IMR-90 (cell line): ENCODE results near the gene ZNF268. TPM values are rescaled to one million over a fixed set of nuclear protein-coding genes. Genes with fewer than 3 reads are reported as not detected.

Source experiments
- ATAC-seq: fragments of 200-7000 bp; cut with Tn5 transposase; 2 replicates; pipeline ENCODE4 v1.9.1; 2020; ENCODE audit warnings: low read depth, mild to moderate bottlenecking, moderate library complexity
- BruUV-seq: library from RNA; stranded (reverse); fragments of 400-500 nt; replicated peaks from 2 replicates; lab custom pipeline; 2021; lab: Mats Ljungman, UMichigan
- CTCF ChIA-PET: fragments of 300-600 bp; formaldehyde crosslinking; extraction: SDS; loops from one replicate; lab custom pipeline; 2021; ENCODE audit warnings: antibody characterized with exemption; lab: Yijun Ruan, JAX
- POLR2A ChIA-PET: fragments of 300-600 bp; sonication (Branson Sonifier 250); formaldehyde crosslinking; loops from one replicate; lab custom pipeline; 2022; ENCODE audit warnings: antibody characterized with exemption; ENCODE audit not compliant: unreplicated experiment; lab: Charles Lee
- DNase-seq: peaks from one replicate; pipeline ENCODE4 v3.0.0; 2013
- H2AFZ ChIP-seq: replicated peaks from 2 replicates; pipeline ENCODE3; 2013; ENCODE audit warnings: low read length, mild to moderate bottlenecking; ENCODE audit not compliant: poor library complexity
- H2AK5ac ChIP-seq: 2 replicates; pipeline ENCODE4 v1.6.1; 2013; ENCODE audit warnings: low read depth, low read length, inconsistent platforms
- H2AK9ac ChIP-seq: replicated peaks from 2 replicates; pipeline ENCODE3; 2013; ENCODE audit warnings: mild to moderate bottlenecking, low read depth, low read length, moderate library complexity; ENCODE audit not compliant: poor library complexity
- H2BK120ac ChIP-seq: 2 replicates; pipeline ENCODE4 v1.6.1; 2013; ENCODE audit warnings: low read depth, low read length, inconsistent platforms
- H2BK15ac ChIP-seq: 3 replicates; pipeline ENCODE4 v1.6.1; 2013; ENCODE audit warnings: low read depth, low read length, inconsistent platforms
- H2BK20ac ChIP-seq: 2 replicates; pipeline ENCODE4 v1.6.1; 2013; ENCODE audit warnings: low read depth, mild to moderate bottlenecking, inconsistent platforms, low read length, moderate library complexity
- H2BK5ac ChIP-seq: 2 replicates; pipeline ENCODE4 v1.6.1; 2013; ENCODE audit warnings: mild to moderate bottlenecking, low read depth, low read length, inconsistent platforms; ENCODE audit not compliant: poor library complexity, severe bottlenecking
- H3K14ac ChIP-seq: replicated peaks from 2 replicates; pipeline ENCODE4 v1.6.1; 2013; ENCODE audit warnings: low read depth, low read length, inconsistent platforms
- H3K18ac ChIP-seq: 2 replicates; pipeline ENCODE4 v1.6.1; 2013; ENCODE audit warnings: low read depth, low read length, control low read depth
- H3K23ac ChIP-seq: 2 replicates; pipeline ENCODE4 v1.6.1; 2013; ENCODE audit warnings: low read depth, low read length, inconsistent platforms
- H3K27ac ChIP-seq: 2 replicates; pipeline ENCODE4 v1.5.1; 2013; ENCODE audit warnings: mild to moderate bottlenecking, control low read depth, low read length; ENCODE audit not compliant: insufficient read depth
- H3K27me3 ChIP-seq: 2 replicates; pipeline ENCODE4 v1.6.1; 2013; ENCODE audit warnings: low read length; ENCODE audit not compliant: control insufficient read depth, insufficient read depth
- H3K36me3 ChIP-seq: 2 replicates; pipeline ENCODE4 v1.6.1; 2013; ENCODE audit warnings: low read length, mixed read lengths; ENCODE audit not compliant: control insufficient read depth, insufficient read depth
- H3K4ac ChIP-seq: 2 replicates; pipeline ENCODE4 v1.6.1; 2013; ENCODE audit warnings: low read depth, low read length, inconsistent platforms
- H3K4me1 ChIP-seq: 2 replicates; pipeline ENCODE4 v1.6.1; 2013; ENCODE audit warnings: low read length, mixed read lengths; ENCODE audit not compliant: control insufficient read depth, insufficient read depth
- H3K4me2 ChIP-seq: 2 replicates; pipeline ENCODE4 v1.6.1; 2013; ENCODE audit warnings: low read depth, mild to moderate bottlenecking, control low read depth, low read length, moderate library complexity
- H3K4me3 ChIP-seq: 2 replicates; pipeline ENCODE4 v1.5.1; 2013; ENCODE audit warnings: low read depth, mild to moderate bottlenecking, control low read depth, low read length, moderate library complexity; ENCODE audit not compliant: insufficient read depth
- H3K56ac ChIP-seq: 2 replicates; pipeline ENCODE4 v1.6.1; 2013; ENCODE audit warnings: low read length, inconsistent platforms; ENCODE audit not compliant: insufficient read depth; ENCODE audit errors: extremely low read depth
- H3K79me1 ChIP-seq, 2 experiments: 2 replicates each; pipeline ENCODE4 v1.6.1; 2013; ENCODE audit warnings: low read length in 2 of 2, inconsistent platforms in 1 of 2, low read depth in 1 of 2
- H3K9ac ChIP-seq: 2 replicates; pipeline ENCODE4 v1.6.1; 2013; ENCODE audit warnings: low read depth, low read length, control low read depth
- H3K9me1 ChIP-seq: 2 replicates; pipeline ENCODE4 v1.6.1; 2013; ENCODE audit warnings: low read length, inconsistent platforms; ENCODE audit not compliant: insufficient read depth
- H3K9me3 ChIP-seq: 2 replicates; pipeline ENCODE4 v1.6.1; 2013; ENCODE audit warnings: low read length; ENCODE audit not compliant: control insufficient read depth, insufficient read depth
- H4K20me1 ChIP-seq: 2 replicates; pipeline ENCODE4 v1.6.1; 2013; ENCODE audit warnings: low read length, inconsistent platforms; ENCODE audit not compliant: insufficient read depth
- H4K5ac ChIP-seq: 2 replicates; pipeline ENCODE4 v1.6.1; 2013; ENCODE audit warnings: mild to moderate bottlenecking, low read depth, low read length, control low read depth
- H4K8ac ChIP-seq, 2 experiments: 2 replicates each; pipeline ENCODE4 v1.6.1; 2013; ENCODE audit warnings: low read depth in 2 of 2, low read length in 2 of 2, control low read depth in 1 of 2, inconsistent platforms in 1 of 2
- H4K91ac ChIP-seq: 2 replicates; pipeline ENCODE4 v1.6.1; 2013; ENCODE audit warnings: low read depth, low read length, inconsistent platforms; ENCODE audit not compliant: insufficient read depth
- FOS ChIP-seq: fragments of 150-350 bp; IDR thresholded peaks from 2 replicates; pipeline ENCODE4 v1.6.1; 2016; ENCODE audit warnings: low read depth, low read length
- NFE2L2 ChIP-seq: fragments of 150-350 bp; IDR thresholded peaks from 2 replicates; pipeline ENCODE4 v1.6.1; 2016; ENCODE audit warnings: low read depth, mild to moderate bottlenecking, low read length
- RAD21 ChIP-seq: IDR thresholded peaks from 2 replicates; pipeline ENCODE4 v1.6.1; 2012; ENCODE audit warnings: low read length, improper control_type of control experiment
- WGBS, 2 experiments: methylation state at CpG; one replicate each; pipeline versions ENCODE4 v1.1.5 to v1.1.7; 2013; ENCODE audit warnings: missing lambda C conversion rate in 2 of 2; ENCODE audit not compliant: insufficient read length in 1 of 2; ENCODE audit errors: extremely low coverage in 2 of 2; 5-methylcytosine and 5-hydroxymethylcytosine counted together
- dilution Hi-C: fragments of 300-500 bp; cut with HindIII; formaldehyde crosslinking; loops from one replicate; pipeline ENCODE4 v1.14.3; 2018; ENCODE audit warnings: low sequenced_read_pairs; ENCODE audit not compliant: unreplicated experiment
- in situ Hi-C: fragments of 300-500 bp; cut with MboI; formaldehyde crosslinking; loops from 3 replicates; pipeline ENCODE4 v1.14.3; 2019; ENCODE audit warnings: low sequenced_read_pairs, inconsistent platforms, mixed read lengths
- intact Hi-C: fragments of 100-400 bp; cut with micrococcal nuclease; formaldehyde crosslinking; loops from 2 replicates; pipeline ENCODE4 v1.10.0; 2022
- polyA plus RNA-seq, 3 experiments: library from polyadenylated mRNA; depleted of rRNA; stranded (reverse); fragments of >200 nt; gene quantifications; 2 replicates each; pipeline ENCODE4 v1.2.3, GENCODE V29; 2012; ENCODE audit warnings: low replicate concordance in 1 of 3
- total RNA-seq: library from RNA; depleted of rRNA; stranded (reverse); fragments of >200 nt; gene quantifications from 2 replicates; pipeline ENCODE4 v1.2.3, GENCODE V29; 2012
- TF ChIP-seq, protein P1 (sequence below): fragments of 150-350 bp; IDR thresholded peaks from 2 replicates; pipeline ENCODE4 v1.6.1; 2016; ENCODE audit warnings: low read depth, mild to moderate bottlenecking, low read length, moderate library complexity, borderline replicate concordance

Gene ZNF268
- total and polyA plus RNA-seq, 2 of the 4 experiments (the other 2 are of a cell fraction): 6.7 to 54.5 TPM

DNA sequence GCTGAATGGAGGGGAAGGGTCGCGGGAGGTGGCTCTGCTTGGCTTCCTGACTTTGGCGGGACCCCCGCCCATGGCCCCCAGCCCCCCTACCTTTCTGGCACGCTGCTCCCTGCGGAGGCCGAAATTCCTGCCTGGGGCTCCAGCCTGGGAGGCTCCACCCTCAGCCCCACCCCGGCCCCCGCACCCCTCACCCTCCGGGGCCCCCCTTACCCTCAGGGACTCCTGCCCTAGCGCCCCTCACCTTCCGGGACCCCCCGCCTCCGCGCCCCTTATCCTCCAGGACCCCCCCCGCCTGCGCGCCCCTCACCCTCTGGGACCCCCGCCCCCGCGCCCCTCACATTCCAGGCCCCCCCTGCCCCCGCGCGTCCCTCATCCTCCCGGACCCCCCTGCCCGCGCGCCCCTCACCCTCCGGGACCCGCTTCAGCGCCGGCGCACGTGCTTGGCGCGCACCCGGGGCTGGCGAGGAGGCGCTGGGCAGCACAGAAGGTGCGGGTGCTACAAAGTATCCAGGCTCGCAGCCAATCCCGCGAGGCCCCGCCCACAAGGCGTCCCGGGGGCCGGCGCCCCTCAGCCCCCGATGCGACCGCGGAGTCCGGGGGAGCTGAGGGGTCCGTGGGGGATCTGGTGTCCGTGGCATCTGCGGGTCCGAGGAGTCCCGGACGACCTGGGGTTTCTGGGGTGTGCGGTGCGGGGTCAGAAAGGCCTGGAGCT is 54.3 kb downstream of the ZNF268 start, which contains the start of gene ANHX:
Gene ANHX, minus strand, starts transcription at position 477 of the 712 bp plus-strand sequence. CDS start 1,521 bp downstream, outside the sequence.
- dilution Hi-C loops: no loop called here
- Histone ChIP-seq H3K14ac (no peak within 1 kb of the TSS), H3K79me1 (no peaks in the 10 kb centered on the region), H3K4me2 (no peak within 1 kb of the TSS), H3K4me3 (no peak within 1 kb of the TSS), H4K91ac (no peak within 1 kb of the TSS), H4K5ac (no peak within 1 kb of the TSS), H4K8ac (no peak within 1 kb of the TSS), H2AK5ac (no peak within 1 kb of the TSS), H2BK5ac (no peak within 1 kb of the TSS), H3K36me3 (no peaks in the 10 kb centered on the region), H3K18ac (no peak within 1 kb of the TSS), H3K9me1 (no peaks in the 10 kb centered on the region), H3K27ac (no peak within 1 kb of the TSS), H3K27me3 (no peaks in the 10 kb centered on the region), H2AFZ (no peak within 1 kb of the TSS), H3K4me1 (no peaks in the 10 kb centered on the region), H3K9me3 (peaks cover 54% of the 10 kb centered on the region), H4K20me1 (no peaks in the 10 kb centered on the region), H3K4ac (no peak within 1 kb of the TSS), H3K9ac (no peak within 1 kb of the TSS), H3K56ac (no peak within 1 kb of the TSS), H2BK20ac (no peak within 1 kb of the TSS), H2BK120ac (no peak within 1 kb of the TSS), H2BK15ac (no peak within 1 kb of the TSS), H2AK9ac (no peak within 1 kb of the TSS), H3K23ac (no peak within 1 kb of the TSS)
- no TSS peak for BruUV-seq
- POLR2A ChIA-PET: no interaction called here
- TF ChIP-seq, protein P1, sequence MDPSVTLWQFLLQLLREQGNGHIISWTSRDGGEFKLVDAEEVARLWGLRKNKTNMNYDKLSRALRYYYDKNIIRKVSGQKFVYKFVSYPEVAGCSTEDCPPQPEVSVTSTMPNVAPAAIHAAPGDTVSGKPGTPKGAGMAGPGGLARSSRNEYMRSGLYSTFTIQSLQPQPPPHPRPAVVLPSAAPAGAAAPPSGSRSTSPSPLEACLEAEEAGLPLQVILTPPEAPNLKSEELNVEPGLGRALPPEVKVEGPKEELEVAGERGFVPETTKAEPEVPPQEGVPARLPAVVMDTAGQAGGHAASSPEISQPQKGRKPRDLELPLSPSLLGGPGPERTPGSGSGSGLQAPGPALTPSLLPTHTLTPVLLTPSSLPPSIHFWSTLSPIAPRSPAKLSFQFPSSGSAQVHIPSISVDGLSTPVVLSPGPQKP: no peak
- TF ChIP-seq FOS (no peak), NFE2L2 (no peak), RAD21 (no peak)
- DNase-seq (no peak), ATAC-seq (no peak)
- CTCF ChIA-PET: no interaction called here
- in situ Hi-C loops: no loop called here
- intact Hi-C loops: no loop called here
- 46% methylated on average over 6 of the region's 61 CpGs; no CpG with 5 or more reads in 1 of the 2 experiments for WGBS, 2 experiments
